HCT116 (cell line): Measurements from ENCODE around the gene UNC45A. TPM values are rescaled to one million over a fixed set of nuclear protein-coding genes. Genes with fewer than 3 reads are reported as not detected.

Experiments
- ATAC-seq: fragments of 200-7000 bp; cut with Tn5 transposase; 2 replicates; pipeline ENCODE4 v1.9.1; 2020; ENCODE audit warnings: mild to moderate bottlenecking, moderate library complexity
- BruUV-seq: library from RNA; stranded (reverse); fragments of 400-500 nt; replicated peaks from 2 replicates; lab custom pipeline; 2021; lab: Mats Ljungman, UMichigan
- CTCF ChIA-PET: fragments of 300-600 bp; sonication (Branson Sonifier 250); formaldehyde crosslinking; loops from one replicate; lab custom pipeline; 2021; ENCODE audit warnings: antibody characterized with exemption; lab: Charles Lee
- POLR2A ChIA-PET: fragments of 300-600, 350-600 bp; sonication (Branson Sonifier 250); formaldehyde crosslinking; loops from one replicate; lab custom pipeline; 2021; ENCODE audit warnings: antibody characterized with exemption; lab: Charles Lee
- RAD21 ChIA-PET, 2 experiments: fragments of 300-600 bp; sonication (Branson Sonifier 250); formaldehyde crosslinking; loops; one replicate each; lab custom pipeline; 2023; ENCODE audit warnings: low total read pairs in 2 of 2; ENCODE audit not compliant: uncharacterized antibody in 2 of 2, unreplicated experiment in 2 of 2, low non-redundant PET in 1 of 2; lab: Charles Lee
- DNase-seq: peaks from one replicate; pipeline ENCODE4 v3.0.0-alpha.2; 2010; ENCODE audit warnings: low read depth, low spot score
- H2AFZ ChIP-seq: fragments of 200-600 bp; shearing (Covaris generic), sonication (generic); 2 replicates; pipeline ENCODE4 v1.6.1; 2017; ENCODE audit warnings: low read depth, mixed run types, mixed read lengths, antibody characterized with exemption, low read length; ENCODE audit not compliant: poor library complexity, severe bottlenecking
- H3K27ac ChIP-seq: 2 replicates; pipeline ENCODE4 v1.5.1; 2012; ENCODE audit warnings: low read depth, low read length
- H3K27me3 ChIP-seq: fragments of 200-600 bp; sonication (generic); 2 replicates; pipeline ENCODE4 v1.6.1; 2016; ENCODE audit warnings: mixed run types, low read length, mixed read lengths; ENCODE audit not compliant: insufficient read depth
- H3K36me3 ChIP-seq, 2 experiments: fragments of 200-500 bp in 1 of 2; fragments of 200-600 bp in 1 of 2; sonication (Bioruptor generic) in 1 of 2; sonication (generic) in 1 of 2; 2 replicates each; pipeline versions ENCODE4 v1.5.1 to v1.6.1; 2014 to 2016; ENCODE audit warnings: low read length in 2 of 2, inconsistent platforms in 1 of 2, mixed read lengths in 1 of 2, mixed run types in 1 of 2; ENCODE audit not compliant: insufficient read depth in 2 of 2, control insufficient read depth in 1 of 2
- H3K4me1 ChIP-seq, 2 experiments: fragments of 200-600 bp in 1 of 2; sonication (generic) in 1 of 2; 2 replicates each; pipeline versions ENCODE4 v1.5.1 to v1.6.1; 2012 to 2017; ENCODE audit warnings: low read length in 2 of 2, inconsistent platforms in 1 of 2, mild to moderate bottlenecking in 1 of 2, mixed read lengths in 1 of 2, mixed run types in 1 of 2, moderate library complexity in 1 of 2; ENCODE audit not compliant: insufficient read depth in 2 of 2, control insufficient read depth in 1 of 2
- H3K4me2 ChIP-seq: fragments of 200-600 bp; sonication (generic); 2 replicates; pipeline ENCODE4 v1.6.1; 2017; ENCODE audit warnings: mixed run types, low read length, mixed read lengths
- H3K4me3 ChIP-seq, 2 experiments: fragments of 200-600 bp in 1 of 2; sonication (generic) in 1 of 2; replicated peaks in 1 of 2; 2 replicates each; pipeline ENCODE4 v1.5.1; 2011 to 2016; ENCODE audit warnings: low read length in 2 of 2, control low read depth in 1 of 2, low read depth in 1 of 2, mild to moderate bottlenecking in 1 of 2, mixed read lengths in 1 of 2, mixed run types in 1 of 2
- H3K79me2 ChIP-seq: fragments of 200-600 bp; sonication (generic); 2 replicates; pipeline ENCODE4 v1.6.1; 2017; ENCODE audit warnings: mild to moderate bottlenecking, mixed run types, low read length, moderate library complexity, mixed read lengths; ENCODE audit not compliant: insufficient read depth
- H3K9ac ChIP-seq: fragments of 200-600 bp; sonication (generic); 2 replicates; pipeline ENCODE4 v1.6.1; 2016; ENCODE audit warnings: low read length, mixed read lengths
- H3K9me2 ChIP-seq: fragments of 200-600 bp; sonication (generic), shearing (Covaris generic); 2 replicates; pipeline ENCODE4 v1.6.1; 2017; ENCODE audit warnings: mixed run types, mild to moderate bottlenecking, moderate library complexity; ENCODE audit not compliant: insufficient read depth
- H3K9me3 ChIP-seq, 2 experiments: fragments of 200-500 bp in 1 of 2; fragments of 200-600 bp in 1 of 2; sonication (Bioruptor generic) in 1 of 2; sonication (generic) in 1 of 2; 2 replicates each; pipeline ENCODE4 v1.6.1; 2014 to 2017; ENCODE audit warnings: low read length in 2 of 2, mixed read lengths in 2 of 2, inconsistent platforms in 1 of 2, low read depth in 1 of 2, mild to moderate bottlenecking in 1 of 2, mixed run types in 1 of 2, moderate library complexity in 1 of 2; ENCODE audit not compliant: control insufficient read depth in 1 of 2, insufficient read depth in 1 of 2
- H4K20me1 ChIP-seq: fragments of 200-600 bp; sonication (generic), shearing (Covaris generic); 2 replicates; pipeline ENCODE4 v1.6.1; 2017; ENCODE audit warnings: mixed run types, mild to moderate bottlenecking, moderate library complexity; ENCODE audit not compliant: insufficient read depth
- ATF3 ChIP-seq: IDR thresholded peaks from 2 replicates; pipeline ENCODE4 v1.6.1; 2012
- CBX3 ChIP-seq: IDR thresholded peaks from 2 replicates; pipeline ENCODE4 v1.6.1; 2012; ENCODE audit warnings: low read depth
- CEBPB ChIP-seq: IDR thresholded peaks from 2 replicates; pipeline ENCODE4 v1.6.1; 2012; ENCODE audit warnings: low read depth
- CTCF ChIP-seq, 3 experiments: fragments of 200-600 bp in 1 of 3; sonication (generic) in 1 of 3; IDR thresholded peaks in 2 of 3; conservative IDR thresholded peaks in 1 of 3; 2 replicates each; pipeline ENCODE4 v1.5.1; 2012 to 2017; ENCODE audit warnings: low read depth in 2 of 3, low read length in 2 of 3, antibody characterized with exemption in 1 of 3, borderline replicate concordance in 1 of 3, control low read depth in 1 of 3, mild to moderate bottlenecking in 1 of 3, mixed read lengths in 1 of 3, mixed run types in 1 of 3, moderate library complexity in 1 of 3; ENCODE audit not compliant: insufficient read depth in 1 of 3
- EGR1 ChIP-seq: IDR thresholded peaks from 2 replicates; pipeline ENCODE4 v1.6.1; 2012; ENCODE audit warnings: low read depth
- ELF1 ChIP-seq: IDR thresholded peaks from 2 replicates; pipeline ENCODE4 v1.6.1; 2012; ENCODE audit warnings: low read depth, borderline replicate concordance
- EZH2 ChIP-seq: fragments of 200-600 bp; sonication (generic); IDR thresholded peaks from 2 replicates; pipeline ENCODE4 v1.6.1; 2017; ENCODE audit warnings: antibody characterized with exemption, mixed run types
- FOSL1 ChIP-seq: IDR thresholded peaks from 2 replicates; pipeline ENCODE4 v1.6.1; 2012; ENCODE audit warnings: low read depth
- POLR2A ChIP-seq: IDR thresholded peaks from 2 replicates; pipeline ENCODE4 v1.7.0; 2011; ENCODE audit warnings: borderline replicate concordance; ENCODE audit not compliant: insufficient read depth, insufficient read length; ENCODE audit errors: extremely low read depth
- POLR2AphosphoS5 ChIP-seq: IDR thresholded peaks from 2 replicates; pipeline ENCODE4 v1.6.1; 2011; ENCODE audit warnings: mild to moderate bottlenecking, low read depth, low read length, moderate library complexity
- RAD21 ChIP-seq: IDR thresholded peaks from 2 replicates; pipeline ENCODE4 v1.6.1; 2012; ENCODE audit warnings: low read depth, mild to moderate bottlenecking
- SIN3A ChIP-seq: IDR thresholded peaks from 2 replicates; pipeline ENCODE4 v1.6.1; 2012; ENCODE audit warnings: low read depth
- SP1 ChIP-seq: IDR thresholded peaks from 2 replicates; pipeline ENCODE4 v1.6.1; 2012; ENCODE audit warnings: low read depth
- SRF ChIP-seq: IDR thresholded peaks from 2 replicates; pipeline ENCODE4 v1.6.1; 2012; ENCODE audit warnings: low read depth
- TCF7L2 ChIP-seq: IDR thresholded peaks from 2 replicates; pipeline ENCODE4 v1.7.0; 2011; ENCODE audit warnings: borderline replicate concordance, inconsistent platforms; ENCODE audit not compliant: insufficient read depth, insufficient read length; ENCODE audit errors: extremely low read depth
- YY1 ChIP-seq: IDR thresholded peaks from 2 replicates; pipeline ENCODE4 v1.6.1; 2011; ENCODE audit warnings: low read length, low read depth, moderate library complexity, mild to moderate bottlenecking; ENCODE audit not compliant: insufficient replicate concordance; ENCODE audit errors: extremely low read depth
- ZBTB33 ChIP-seq: IDR thresholded peaks from 2 replicates; pipeline ENCODE4 v1.6.1; 2011; ENCODE audit warnings: mild to moderate bottlenecking, low read length, moderate library complexity; ENCODE audit not compliant: insufficient replicate concordance; ENCODE audit errors: extremely low read depth
- intact Hi-C: fragments of 100-400 bp; cut with micrococcal nuclease; formaldehyde crosslinking; loops from 2 replicates; pipeline ENCODE4 v1.10.0; 2022
- total RNA-seq: library from RNA; stranded (reverse); gene quantifications from one replicate; pipeline ENCODE4 v1.2.1, GENCODE V29; 2021; ENCODE audit not compliant: unreplicated experiment
- TF ChIP-seq, protein P1 (sequence below): IDR thresholded peaks from 2 replicates; pipeline ENCODE4 v1.6.1; 2012
- TF ChIP-seq, protein P2 (sequence below): IDR thresholded peaks from 2 replicates; pipeline ENCODE4 v1.6.1; 2012; ENCODE audit warnings: low read depth

UNC45A gene
- total RNA-seq, 1 experiment from 2014 or later, result 95.4 TPM

DNA sequence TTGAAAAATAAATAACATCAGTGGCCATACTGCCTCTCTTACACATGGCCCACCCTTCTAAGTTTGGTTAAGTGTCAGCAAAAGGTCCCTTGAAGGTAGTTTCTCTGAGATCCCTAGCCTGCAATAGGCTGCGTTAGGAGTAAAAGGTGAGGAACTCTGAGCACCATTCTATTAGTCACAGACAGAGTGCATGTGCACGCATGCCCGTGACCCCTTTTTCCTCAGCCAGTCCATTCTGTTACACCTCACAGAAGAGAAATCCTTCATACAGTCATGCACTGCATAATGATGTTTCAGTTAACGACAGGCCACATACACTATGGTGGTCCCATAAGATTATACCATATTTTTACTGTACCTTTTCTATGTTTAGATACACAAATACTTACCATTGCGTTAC lies 32.1 kb downstream of the UNC45A start:
- ATAC-seq (no peak), DNase-seq (no peak)
- no peak overlapping the region for H3K4me2 ChIP-seq
- ChIA-PET RAD21 (no interaction called here), CTCF (no interaction called here), POLR2A (no interaction called here)
- no peak overlapping the region for H3K9ac ChIP-seq
- no peaks in the 10 kb centered on the region for H3K9me3 ChIP-seq
- no peaks in the 10 kb centered on the region for H4K20me1 ChIP-seq
- BruUV-seq, result no TSS peak
- intact Hi-C loops, result no loop called here
- H3K4me3 ChIP-seq, result no peak overlapping the region
- H3K4me1 ChIP-seq, result no peaks in the 10 kb centered on the region
- H3K27ac ChIP-seq, result no peak overlapping the region
- TF ChIP-seq, protein P1, sequence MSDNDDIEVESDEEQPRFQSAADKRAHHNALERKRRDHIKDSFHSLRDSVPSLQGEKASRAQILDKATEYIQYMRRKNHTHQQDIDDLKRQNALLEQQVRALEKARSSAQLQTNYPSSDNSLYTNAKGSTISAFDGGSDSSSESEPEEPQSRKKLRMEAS, result no peak
- TF ChIP-seq TCF7L2 (no peak), CTCF (IDR thresholded peaks at IDR 0.05 in 2 of 3, conservative IDR thresholded peaks at IDR 0.05 in 1 of 3; ENCODE audit: borderline replicate concordance in 1 of 3, insufficient read depth in 1 of 3, low read depth in 2 of 3, low read length in 2 of 3) (no peak), EZH2 (no peak), CBX3 (no peak), ZBTB33 (no peak), ATF3 (no peak), POLR2AphosphoS5 (no peak), POLR2A (no peak), EGR1 (no peak), RAD21 (no peak), SIN3A (no peak), SP1 (no peak), SRF (no peak), CEBPB (no peak), YY1 (no peak), ELF1 (no peak), FOSL1 (no peak)
- TF ChIP-seq, protein P2, sequence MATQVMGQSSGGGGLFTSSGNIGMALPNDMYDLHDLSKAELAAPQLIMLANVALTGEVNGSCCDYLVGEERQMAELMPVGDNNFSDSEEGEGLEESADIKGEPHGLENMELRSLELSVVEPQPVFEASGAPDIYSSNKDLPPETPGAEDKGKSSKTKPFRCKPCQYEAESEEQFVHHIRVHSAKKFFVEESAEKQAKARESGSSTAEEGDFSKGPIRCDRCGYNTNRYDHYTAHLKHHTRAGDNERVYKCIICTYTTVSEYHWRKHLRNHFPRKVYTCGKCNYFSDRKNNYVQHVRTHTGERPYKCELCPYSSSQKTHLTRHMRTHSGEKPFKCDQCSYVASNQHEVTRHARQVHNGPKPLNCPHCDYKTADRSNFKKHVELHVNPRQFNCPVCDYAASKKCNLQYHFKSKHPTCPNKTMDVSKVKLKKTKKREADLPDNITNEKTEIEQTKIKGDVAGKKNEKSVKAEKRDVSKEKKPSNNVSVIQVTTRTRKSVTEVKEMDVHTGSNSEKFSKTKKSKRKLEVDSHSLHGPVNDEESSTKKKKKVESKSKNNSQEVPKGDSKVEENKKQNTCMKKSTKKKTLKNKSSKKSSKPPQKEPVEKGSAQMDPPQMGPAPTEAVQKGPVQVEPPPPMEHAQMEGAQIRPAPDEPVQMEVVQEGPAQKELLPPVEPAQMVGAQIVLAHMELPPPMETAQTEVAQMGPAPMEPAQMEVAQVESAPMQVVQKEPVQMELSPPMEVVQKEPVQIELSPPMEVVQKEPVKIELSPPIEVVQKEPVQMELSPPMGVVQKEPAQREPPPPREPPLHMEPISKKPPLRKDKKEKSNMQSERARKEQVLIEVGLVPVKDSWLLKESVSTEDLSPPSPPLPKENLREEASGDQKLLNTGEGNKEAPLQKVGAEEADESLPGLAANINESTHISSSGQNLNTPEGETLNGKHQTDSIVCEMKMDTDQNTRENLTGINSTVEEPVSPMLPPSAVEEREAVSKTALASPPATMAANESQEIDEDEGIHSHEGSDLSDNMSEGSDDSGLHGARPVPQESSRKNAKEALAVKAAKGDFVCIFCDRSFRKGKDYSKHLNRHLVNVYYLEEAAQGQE, result no peak
- H3K36me3 ChIP-seq, result peaks cover 57 to 62% of the 10 kb centered on the region in 2 experiments; a peak in 3 of 4 replicates
- H3K27me3 ChIP-seq, result no peaks in the 10 kb centered on the region
- H3K79me2 ChIP-seq, result peaks cover 25% of the 10 kb centered on the region
- no peak overlapping the region for H2AFZ ChIP-seq
- no peaks in the 10 kb centered on the region for H3K9me2 ChIP-seq
